ENCODE results near the gene ELAVL3.

The ELAVL3 gene

DNA sequence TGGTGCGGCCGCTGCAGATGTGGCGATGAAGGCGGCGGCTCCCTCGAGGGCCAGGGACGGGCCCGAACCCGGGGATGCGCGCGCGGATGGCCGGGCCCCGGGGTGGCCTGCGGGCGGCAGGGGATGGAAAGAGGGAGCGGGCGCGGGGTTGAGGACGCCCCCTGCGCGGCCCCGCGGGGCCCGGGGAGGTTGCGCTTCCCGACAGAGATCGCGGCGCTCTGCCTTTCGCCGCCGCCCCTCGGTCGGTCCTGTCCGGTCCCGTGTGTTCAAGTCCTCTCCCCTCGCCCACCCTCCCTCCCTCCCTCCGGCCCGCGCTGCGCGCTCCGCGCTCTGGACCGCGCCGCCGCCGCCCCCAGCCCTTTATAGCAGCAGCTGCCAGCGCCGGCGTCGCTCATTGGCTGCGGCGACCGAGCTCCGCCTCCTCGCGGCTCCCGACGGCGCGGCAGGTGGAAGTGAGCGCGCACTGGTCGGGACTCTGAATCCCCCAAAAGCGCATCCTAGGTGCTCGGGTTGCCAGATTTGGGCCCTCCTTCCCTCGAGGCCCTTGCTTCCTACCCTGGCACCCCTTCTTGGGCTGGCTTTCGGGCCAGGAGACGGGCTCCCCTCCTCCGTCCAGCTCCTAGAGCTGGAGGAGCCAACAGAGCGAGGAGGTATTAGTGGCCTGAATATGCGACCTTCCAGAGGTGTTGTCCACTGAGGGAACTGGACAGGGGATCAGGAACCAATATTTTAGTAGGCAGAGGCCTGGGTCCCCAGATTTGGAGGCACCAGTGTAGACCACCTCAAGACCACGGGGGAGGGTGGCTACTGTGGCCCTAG lies at the start of gene ELAVL3:
Gene ELAVL3, minus strand, starts transcription at position 332 of the 819 bp plus-strand sequence. CDS start 438 bp downstream, outside the sequence.
- TF ChIP-seq SP1 (IDR thresholded peaks at IDR 0.05) (no peak), FOXK2 (IDR thresholded peaks at IDR 0.05) (no peak), FOXM1 (IDR thresholded peaks at IDR 0.05; ENCODE audit: borderline replicate concordance) (no peak), BHLHE40 (IDR thresholded peaks at IDR 0.05; ENCODE audit: borderline replicate concordance) (no peak), ZNF384 (IDR thresholded peaks at IDR 0.05) (no peak), CTBP1 (IDR thresholded peaks at IDR 0.05; ENCODE audit: borderline replicate concordance) (no peak), TARDBP (IDR thresholded peaks at IDR 0.05) (no peak), ARNT (IDR thresholded peaks at IDR 0.05) (no peak), HDGF (IDR thresholded peaks at IDR 0.05; ENCODE audit: borderline replicate concordance) (no peak), FOXA1 (IDR thresholded peaks at IDR 0.05) (no peak), LEF1 (IDR thresholded peaks at IDR 0.05; ENCODE audit: borderline replicate concordance) (no peak), NFRKB (IDR thresholded peaks at IDR 0.05) (no peak), ELF4 (IDR thresholded peaks at IDR 0.05) (no peak), SUZ12 (IDR thresholded peaks at IDR 0.05) (no peak), L3MBTL2 (conservative IDR thresholded peaks at IDR 0.05) (no peak)
- TF ChIP-seq, protein P1, sequence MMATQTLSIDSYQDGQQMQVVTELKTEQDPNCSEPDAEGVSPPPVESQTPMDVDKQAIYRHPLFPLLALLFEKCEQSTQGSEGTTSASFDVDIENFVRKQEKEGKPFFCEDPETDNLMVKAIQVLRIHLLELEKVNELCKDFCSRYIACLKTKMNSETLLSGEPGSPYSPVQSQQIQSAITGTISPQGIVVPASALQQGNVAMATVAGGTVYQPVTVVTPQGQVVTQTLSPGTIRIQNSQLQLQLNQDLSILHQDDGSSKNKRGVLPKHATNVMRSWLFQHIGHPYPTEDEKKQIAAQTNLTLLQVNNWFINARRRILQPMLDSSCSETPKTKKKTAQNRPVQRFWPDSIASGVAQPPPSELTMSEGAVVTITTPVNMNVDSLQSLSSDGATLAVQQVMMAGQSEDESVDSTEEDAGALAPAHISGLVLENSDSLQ (IDR thresholded peaks at IDR 0.05), result no peak
- ChIA-PET POLR2A (interaction anchor here (0.6 to 1.7 kb wide), 3 partner anchors 21 to 106 kb away, joined by 3 to 12 read pairs (median 9); partner anchors contain the start of gene SWSAP1), CTCF (interaction anchor here (3.0 kb wide), 1 partner anchor 100 kb away, joined by 14 read pairs; no protein-coding TSS in a partner anchor)
- DNase-seq (ENCODE audit: extremely low spot score), result no peak

GRCh38 chr19:11530432-11530831 lies 49.6 kb upstream of the ELAVL3 start:
- peak; percentile 87 for TF ChIP-seq L3MBTL2 (conservative IDR thresholded peaks at IDR 0.05)
- no peak for TF ChIP-seq BHLHE40 (IDR thresholded peaks at IDR 0.05; ENCODE audit: borderline replicate concordance)
- TF ChIP-seq CTBP1 (IDR thresholded peaks at IDR 0.05; ENCODE audit: borderline replicate concordance), result no peak
- ChIA-PET CTCF (no interaction called here), POLR2A (interaction anchor here (0.6 to 0.8 kb wide), 2 partner anchors 18 to 25 kb away, joined by 3 read pairs; no protein-coding TSS in a partner anchor)
- DNase-seq (ENCODE audit: extremely low spot score), result peak; percentile 37

GRCh38 chr19:11528551-11529341 lies 47.9 kb upstream of the ELAVL3 start, which contains the start of gene ECSIT:
Gene ECSIT (minus strand): TSS chr19:11529134. CDS start chr19:11519170, 9,964 bp downstream.
- TF ChIP-seq SUZ12 (IDR thresholded peaks at IDR 0.05) (no peak), TARDBP (IDR thresholded peaks at IDR 0.05) (no peak), L3MBTL2 (conservative IDR thresholded peaks at IDR 0.05) (no peak), LEF1 (IDR thresholded peaks at IDR 0.05; ENCODE audit: borderline replicate concordance) (no peak), NFRKB (IDR thresholded peaks at IDR 0.05) (peak; percentile 47; the same call in 1 of the 2 replicates), FOXK2 (IDR thresholded peaks at IDR 0.05) (peak; percentile 63; the same call in 1 of the 2 replicates), BHLHE40 (IDR thresholded peaks at IDR 0.05; ENCODE audit: borderline replicate concordance) (no peak), SP1 (IDR thresholded peaks at IDR 0.05) (no peak)
- CTCF ChIA-PET, result interaction anchor here (0.6 to 0.8 kb wide), 2 partner anchors 23 to 993 kb away, joined by 3 to 6 read pairs; no protein-coding TSS in a partner anchor
- POLR2A ChIA-PET, result interaction anchor here (0.6 to 1.8 kb wide), 7 partner anchors 10 to 154 kb away, joined by 3 to 13 read pairs (median 4); partner anchors contain the start of genes ELOF1 and ZNF653
- DNase-seq (ENCODE audit: extremely low spot score), result peak; percentile 94

DNA sequence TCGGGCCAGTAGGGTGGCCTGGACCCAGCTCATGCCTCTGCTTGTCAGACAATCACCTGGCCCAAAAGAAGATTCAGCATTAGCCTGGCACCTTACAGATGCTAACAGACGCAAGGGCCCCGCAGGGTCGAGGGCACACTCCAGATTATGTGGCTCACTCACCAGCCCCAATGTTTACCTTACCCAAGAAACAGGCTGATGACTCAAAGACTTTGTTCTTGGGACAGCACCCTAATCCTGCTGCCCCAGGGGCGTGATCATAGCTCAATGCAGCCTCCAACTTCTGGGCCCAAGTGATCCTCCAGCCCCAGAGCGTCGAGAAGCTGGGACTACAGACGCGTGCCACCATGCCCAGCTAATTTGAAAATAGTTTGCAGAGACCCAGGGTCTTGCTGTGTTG lies 38.3 kb upstream of the ELAVL3 start:
- TF ChIP-seq NFRKB (IDR thresholded peaks at IDR 0.05) (no peak), HDGF (IDR thresholded peaks at IDR 0.05; ENCODE audit: borderline replicate concordance) (no peak), L3MBTL2 (conservative IDR thresholded peaks at IDR 0.05) (no peak)
- no peak for DNase-seq (ENCODE audit: extremely low spot score)
- POLR2A ChIA-PET, result interaction anchor here (1.6 to 1.9 kb wide), 2 partner anchors 10 to 40 kb away, joined by 6 to 7 read pairs; partner anchors contain the start of genes ECSIT and ELOF1
- CTCF ChIA-PET, result no interaction called here

DNA sequence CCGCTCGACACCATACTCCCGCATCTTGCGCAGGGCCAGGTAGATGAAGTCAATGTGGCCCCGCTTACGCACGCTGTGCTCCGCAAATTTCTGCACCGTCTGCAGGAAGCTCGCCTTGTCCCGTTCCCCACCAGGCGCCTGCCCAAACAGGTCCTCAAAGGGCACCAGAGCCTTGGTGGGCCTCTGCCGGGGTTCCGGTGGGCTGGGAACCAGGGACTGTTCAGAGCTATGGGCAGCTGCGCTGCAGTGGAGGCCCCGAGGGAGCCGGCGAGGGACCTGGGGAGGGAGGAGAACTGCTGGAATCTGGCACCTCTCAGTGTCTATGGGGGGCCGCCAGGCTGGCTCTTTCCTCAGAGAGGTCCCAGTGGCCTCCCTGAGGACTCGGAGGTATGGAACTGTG lies 33.1 kb upstream of the ELAVL3 start:
- CTCF ChIA-PET, result no interaction called here
- DNase-seq (ENCODE audit: extremely low spot score), result no peak
- TF ChIP-seq LEF1 (IDR thresholded peaks at IDR 0.05; ENCODE audit: borderline replicate concordance) (no peak), ZNF384 (IDR thresholded peaks at IDR 0.05) (no peak), HDGF (IDR thresholded peaks at IDR 0.05; ENCODE audit: borderline replicate concordance) (no peak), CTBP1 (IDR thresholded peaks at IDR 0.05; ENCODE audit: borderline replicate concordance) (no peak), SUZ12 (IDR thresholded peaks at IDR 0.05) (no peak), ARNT (IDR thresholded peaks at IDR 0.05) (no peak), FOXK2 (IDR thresholded peaks at IDR 0.05) (no peak), BHLHE40 (IDR thresholded peaks at IDR 0.05; ENCODE audit: borderline replicate concordance) (no peak), FOXM1 (IDR thresholded peaks at IDR 0.05; ENCODE audit: borderline replicate concordance) (no peak), NFRKB (IDR thresholded peaks at IDR 0.05) (no peak), FOXA1 (IDR thresholded peaks at IDR 0.05) (no peak), L3MBTL2 (conservative IDR thresholded peaks at IDR 0.05) (no peak), SP1 (IDR thresholded peaks at IDR 0.05) (no peak), ELF4 (IDR thresholded peaks at IDR 0.05) (no peak), TARDBP (IDR thresholded peaks at IDR 0.05) (no peak)
- TF ChIP-seq, protein P1 (IDR thresholded peaks at IDR 0.05), result no peak
- POLR2A ChIA-PET, result no interaction called here

DNA sequence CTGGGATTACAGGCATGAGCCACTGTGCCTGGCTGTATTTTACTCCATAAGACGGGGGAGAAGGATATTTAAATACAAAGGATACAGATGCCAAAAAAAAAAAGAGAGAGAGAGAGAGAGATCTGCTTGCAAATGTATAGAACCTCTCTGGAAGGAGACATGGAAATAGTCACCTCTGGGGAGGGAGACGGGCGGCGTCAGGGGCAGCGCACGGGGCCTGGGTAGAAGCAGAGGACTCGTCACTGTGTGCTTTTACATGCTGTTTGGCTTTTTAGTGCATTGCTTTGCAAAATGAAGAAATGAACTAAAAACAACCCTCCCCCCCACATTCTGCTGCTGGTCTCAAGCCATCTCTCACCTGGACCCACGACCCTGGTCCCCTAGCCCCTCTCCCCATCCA lies 29.6 kb upstream of the ELAVL3 start:
- POLR2A ChIA-PET, result no interaction called here
- CTCF ChIA-PET, result no interaction called here
- TF ChIP-seq, protein P1 (IDR thresholded peaks at IDR 0.05), result no peak
- no peak for TF ChIP-seq LEF1 (IDR thresholded peaks at IDR 0.05; ENCODE audit: borderline replicate concordance)
- TF ChIP-seq HDGF (IDR thresholded peaks at IDR 0.05; ENCODE audit: borderline replicate concordance), result no peak
- TF ChIP-seq BHLHE40 (IDR thresholded peaks at IDR 0.05; ENCODE audit: borderline replicate concordance), result no peak
- no peak for TF ChIP-seq FOXM1 (IDR thresholded peaks at IDR 0.05; ENCODE audit: borderline replicate concordance)
- no peak for TF ChIP-seq FOXK2 (IDR thresholded peaks at IDR 0.05)
- TF ChIP-seq ELF4 (IDR thresholded peaks at IDR 0.05), result no peak
- no peak for TF ChIP-seq NFRKB (IDR thresholded peaks at IDR 0.05)
- TF ChIP-seq CTBP1 (IDR thresholded peaks at IDR 0.05; ENCODE audit: borderline replicate concordance), result no peak
- no peak for TF ChIP-seq ARNT (IDR thresholded peaks at IDR 0.05)
- no peak for TF ChIP-seq TARDBP (IDR thresholded peaks at IDR 0.05)
- no peak for TF ChIP-seq ZNF384 (IDR thresholded peaks at IDR 0.05)
- TF ChIP-seq SUZ12 (IDR thresholded peaks at IDR 0.05), result no peak
- no peak for TF ChIP-seq L3MBTL2 (conservative IDR thresholded peaks at IDR 0.05)
- TF ChIP-seq FOXA1 (IDR thresholded peaks at IDR 0.05), result no peak

More for the DNA sequence above, 29.6 kb upstream of the ELAVL3 start:
- no peak for DNase-seq (ENCODE audit: extremely low spot score)

Measured in HEK293T (cell line).